Stomach smooth muscle (tissue), 2 donors: ENCODE results near the gene ELP4.

ENCODE experiments used
- H3K27ac ChIP-seq: one replicate; pipeline ENCODE4 v1.7.0; 2013; ENCODE audit warnings: mild to moderate bottlenecking, low read length, inconsistent platforms
- H3K27me3 ChIP-seq, 2 donors: one replicate each; pipeline ENCODE4 v1.7.0; 2013; ENCODE audit warnings: low read length in 2 of 2; ENCODE audit not compliant: insufficient read depth in 2 of 2, control insufficient read depth in 1 of 2
- H3K36me3 ChIP-seq, 2 donors: one replicate each; pipeline ENCODE4 v1.7.0; 2013; ENCODE audit warnings: low read length in 2 of 2; ENCODE audit not compliant: control insufficient read depth in 2 of 2, insufficient read depth in 2 of 2
- H3K4me1 ChIP-seq: one replicate; pipeline ENCODE4 v1.7.0; 2013; ENCODE audit warnings: low read length; ENCODE audit not compliant: control insufficient read depth, insufficient read depth
- H3K4me3 ChIP-seq, 2 donors: one replicate each; pipeline ENCODE4 v1.7.0; 2013; ENCODE audit warnings: low read length in 2 of 2
- H3K9ac ChIP-seq, 2 donors: one replicate each; pipeline ENCODE4 v1.7.0; 2013; ENCODE audit warnings: low read length in 2 of 2, mild to moderate bottlenecking in 1 of 2
- H3K9me3 ChIP-seq, 2 donors: one replicate each; pipeline ENCODE4 v1.7.0; 2013; ENCODE audit warnings: low read length in 2 of 2; ENCODE audit not compliant: control insufficient read depth in 2 of 2
- donor health status: healthy.
- donor health status: Pancreatic carcinoma.

Gene ELP4

DNA sequence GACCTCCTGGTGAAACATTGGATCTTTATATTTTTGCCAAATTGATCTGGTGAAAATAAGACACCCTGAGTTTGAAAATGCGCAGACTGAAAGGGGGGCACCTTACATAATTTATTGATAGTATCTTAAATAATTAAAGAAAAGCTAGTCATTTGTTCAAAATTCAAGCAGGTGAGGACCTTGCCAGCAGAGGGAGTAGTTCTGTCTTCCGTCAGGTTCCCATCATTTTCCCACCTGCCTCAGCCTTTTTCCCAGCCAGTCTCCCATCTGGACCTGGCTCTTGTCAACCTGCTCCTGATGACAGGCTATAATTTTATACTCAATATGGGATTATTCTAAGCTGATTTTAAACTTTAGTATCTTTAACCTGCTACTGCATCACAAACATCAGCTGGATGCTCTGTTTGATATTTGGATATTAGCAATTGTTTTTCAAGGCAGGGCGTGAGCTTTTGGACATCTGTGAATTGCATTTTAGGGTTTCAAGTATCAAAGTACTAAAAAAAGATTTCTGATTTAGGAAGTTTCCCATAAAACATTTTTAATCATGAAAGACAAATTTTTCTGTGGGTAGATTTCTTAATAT, 132.0 kb downstream of the ELP4 start:
- Histone ChIP-seq H3K36me3 (no peaks in the 10 kb centered on the region), H3K27ac (no peak overlapping the region), H3K4me1 (no peaks in the 10 kb centered on the region), H3K9me3 (no peaks in the 10 kb centered on the region), H3K9ac (no peak overlapping the region), H3K4me3 (no peak overlapping the region), H3K27me3 (no peaks in the 10 kb centered on the region)

DNA sequence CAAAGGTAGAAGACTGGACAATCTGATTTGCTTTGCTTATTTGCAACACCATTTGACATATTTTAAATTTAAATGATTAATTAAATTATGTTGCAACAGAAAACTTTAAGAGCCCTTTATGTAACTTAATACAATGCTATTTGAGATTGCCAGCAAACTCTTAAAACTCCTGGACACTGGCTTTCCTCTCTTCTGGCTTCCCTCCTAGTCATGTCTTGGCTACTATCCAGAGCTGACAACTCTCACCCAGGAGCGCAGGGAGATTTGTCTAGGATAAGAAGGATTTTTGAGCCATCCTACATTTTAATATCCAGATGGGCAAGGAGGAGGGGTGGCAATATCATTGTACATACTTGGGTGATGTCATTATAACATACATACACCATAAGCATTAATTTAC, 134.3 kb downstream of the ELP4 start:
- no peaks in the 10 kb centered on the region for H3K4me1 ChIP-seq
- H3K9ac ChIP-seq: no peak overlapping the region
- H3K9me3 ChIP-seq: no peaks in the 10 kb centered on the region
- H3K36me3 ChIP-seq: no peaks in the 10 kb centered on the region
- H3K27ac ChIP-seq: no peak overlapping the region
- no peaks in the 10 kb centered on the region for H3K27me3 ChIP-seq
- no peak overlapping the region for H3K4me3 ChIP-seq

DNA sequence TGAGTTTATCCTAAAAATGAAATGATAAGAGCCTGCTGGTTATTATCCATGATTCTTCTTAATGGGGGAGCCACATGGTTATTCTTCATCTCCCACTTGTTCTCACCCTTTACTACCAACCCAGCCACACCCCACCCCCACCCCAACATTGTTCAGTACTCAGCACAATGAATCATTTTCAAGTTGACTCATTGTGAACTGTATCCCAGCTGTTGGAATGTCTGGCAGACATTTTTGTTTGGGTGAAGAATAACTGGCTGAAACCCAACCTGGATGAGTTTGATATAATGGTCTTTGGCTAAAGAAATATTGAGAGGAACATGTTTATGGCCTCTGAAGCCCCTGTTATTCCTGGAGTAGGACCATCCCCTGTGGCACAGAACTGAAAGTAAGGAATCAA, 136.2 kb downstream of the ELP4 start:
- Histone ChIP-seq H3K27me3 (no peaks in the 10 kb centered on the region), H3K27ac (no peak overlapping the region), H3K4me3 (no peak overlapping the region), H3K36me3 (no peaks in the 10 kb centered on the region), H3K9me3 (no peaks in the 10 kb centered on the region), H3K9ac (no peak overlapping the region), H3K4me1 (no peaks in the 10 kb centered on the region)

DNA sequence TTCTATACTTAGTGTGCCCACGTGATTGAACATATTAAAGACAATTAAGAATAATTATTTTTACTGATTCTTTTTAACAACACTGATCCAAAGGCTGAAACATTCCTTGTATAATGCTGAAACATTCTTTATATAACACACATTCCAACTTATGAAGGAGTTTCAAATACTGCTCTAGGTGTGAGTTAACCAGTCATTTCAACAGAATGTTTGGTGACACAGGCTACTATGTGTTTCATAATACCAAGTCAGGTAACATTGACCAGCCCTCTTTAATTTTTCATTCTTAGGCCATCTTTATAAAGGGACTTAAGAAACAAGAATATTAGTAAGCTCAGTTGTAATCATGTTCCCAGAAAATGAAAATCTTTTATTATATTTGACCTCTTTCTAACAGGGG, 136.6 kb downstream of the ELP4 start:
- H3K9me3 ChIP-seq: no peaks in the 10 kb centered on the region
- no peaks in the 10 kb centered on the region for H3K4me1 ChIP-seq
- H3K9ac ChIP-seq: no peak overlapping the region
- no peak overlapping the region for H3K27ac ChIP-seq
- H3K4me3 ChIP-seq: no peak overlapping the region
- H3K36me3 ChIP-seq: no peaks in the 10 kb centered on the region
- H3K27me3 ChIP-seq: no peaks in the 10 kb centered on the region

DNA sequence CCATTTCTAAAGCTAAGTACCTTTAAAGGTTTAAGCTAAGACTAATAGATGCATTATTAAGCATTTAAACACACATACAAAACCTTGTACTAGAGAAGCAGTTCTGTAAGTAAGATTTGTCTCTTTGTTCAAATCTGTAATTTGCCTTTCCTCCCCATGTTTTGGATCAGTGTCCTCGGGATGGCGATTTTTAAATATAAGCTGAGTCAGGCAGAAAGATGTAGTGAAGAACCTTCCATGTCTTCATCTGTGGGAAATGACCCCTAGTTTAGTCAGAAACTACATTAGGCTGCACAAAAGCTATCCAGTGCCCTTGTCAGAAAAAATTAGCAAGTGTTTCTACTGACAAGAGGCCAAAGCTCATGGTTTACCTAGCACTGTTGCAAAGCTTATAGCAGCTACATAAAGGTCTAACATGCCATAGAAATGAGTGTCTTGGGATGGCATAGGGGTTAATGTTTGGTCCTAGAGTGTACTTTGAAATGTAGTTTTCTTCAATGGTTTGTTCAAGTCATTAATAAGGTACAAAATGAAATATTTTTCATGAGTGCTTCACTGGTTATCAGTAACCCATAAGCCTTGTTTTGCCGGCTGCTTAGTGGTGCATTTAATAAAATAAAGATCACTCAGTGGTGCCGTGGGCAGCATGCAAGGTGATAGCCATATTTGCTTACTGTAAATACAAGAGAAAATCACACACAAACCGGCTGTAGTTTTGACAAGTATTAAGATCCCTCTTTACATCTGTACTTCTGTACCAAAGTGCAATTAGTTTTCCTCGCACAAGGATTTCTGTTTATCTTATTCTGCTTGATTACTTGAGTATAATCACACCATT, 139.8 kb downstream of the ELP4 start:
- no peaks in the 10 kb centered on the region for H3K27me3 ChIP-seq
- H3K4me1 ChIP-seq: no peaks in the 10 kb centered on the region
- no peaks in the 10 kb centered on the region for H3K9me3 ChIP-seq

DNA sequence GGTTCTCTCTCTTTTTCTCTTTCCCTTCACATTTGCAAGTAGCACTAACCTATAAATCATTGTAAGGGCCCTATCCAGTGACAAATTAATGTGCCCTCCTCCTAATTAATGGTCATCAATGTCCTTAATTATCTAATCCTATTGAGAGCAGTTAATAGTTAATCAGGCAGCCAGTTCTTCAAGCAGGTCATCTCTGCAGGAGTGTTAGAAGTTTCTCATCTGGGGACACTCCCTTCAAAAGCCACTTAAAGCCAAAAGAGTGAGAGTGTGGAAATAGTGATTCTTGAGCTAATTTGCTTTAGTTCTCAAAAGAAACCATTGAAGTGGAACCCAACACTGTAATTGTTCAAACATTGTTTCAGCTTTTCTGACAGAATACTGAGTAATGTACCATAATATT, 141.6 kb downstream of the ELP4 start:
- Histone ChIP-seq H3K4me3 (no peak overlapping the region), H3K9me3 (no peaks in the 10 kb centered on the region), H3K9ac (no peak overlapping the region), H3K36me3 (no peaks in the 10 kb centered on the region), H3K4me1 (no peaks in the 10 kb centered on the region), H3K27me3 (no peaks in the 10 kb centered on the region), H3K27ac (no peak overlapping the region)

More for the DNA sequence above, 139.8 kb downstream of the ELP4 start:
- no peak overlapping the region for H3K9ac ChIP-seq
- no peaks in the 10 kb centered on the region for H3K36me3 ChIP-seq
- H3K27ac ChIP-seq: no peak overlapping the region
- no peak overlapping the region for H3K4me3 ChIP-seq

DNA sequence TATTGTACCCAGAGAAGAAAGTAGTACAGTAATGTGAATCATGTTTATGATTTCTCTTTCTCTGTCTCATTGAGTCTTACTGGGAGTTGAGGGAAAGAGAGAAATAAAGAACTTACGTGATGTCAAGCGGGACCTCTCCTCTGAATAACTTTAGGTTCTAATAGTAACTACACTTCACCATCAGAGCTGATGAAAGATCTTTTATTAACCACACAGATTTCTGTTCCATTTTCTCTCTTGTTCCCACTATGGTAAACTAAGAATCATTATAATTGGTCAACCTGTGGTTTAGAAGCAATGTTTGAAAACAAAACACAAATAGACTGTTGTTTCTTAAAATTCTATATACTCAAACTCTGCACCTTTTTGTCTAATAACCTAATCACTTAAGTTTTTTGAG, 142.3 kb downstream of the ELP4 start:
- no peaks in the 10 kb centered on the region for H3K9me3 ChIP-seq

DNA sequence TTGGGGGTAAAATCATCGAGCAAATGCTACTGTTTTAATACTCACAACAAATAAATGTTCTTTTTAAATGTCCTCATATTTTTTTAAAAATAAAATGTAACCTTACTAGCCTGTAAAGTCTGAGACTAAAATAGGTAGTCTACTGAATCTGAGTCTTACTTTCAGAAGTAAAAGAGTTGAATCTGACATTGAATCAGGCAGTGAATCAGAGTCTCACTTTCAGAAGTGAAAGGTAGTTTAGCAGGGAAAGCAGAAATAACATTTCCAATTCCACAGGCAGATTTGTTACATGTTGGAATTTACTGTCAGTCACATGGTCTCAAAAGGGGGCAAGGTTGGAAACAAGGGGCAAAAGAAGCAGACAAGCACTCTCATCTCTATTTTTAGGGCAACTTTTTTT, 143.0 kb downstream of the ELP4 start:
- H3K9me3 ChIP-seq: no peaks in the 10 kb centered on the region
- H3K27me3 ChIP-seq: no peaks in the 10 kb centered on the region
- H3K4me1 ChIP-seq: no peaks in the 10 kb centered on the region
- no peaks in the 10 kb centered on the region for H3K36me3 ChIP-seq
- no peak overlapping the region for H3K4me3 ChIP-seq
- H3K9ac ChIP-seq: no peak overlapping the region
- H3K27ac ChIP-seq: no peak overlapping the region

More for the DNA sequence above, 142.3 kb downstream of the ELP4 start:
- Histone ChIP-seq H3K36me3 (no peaks in the 10 kb centered on the region), H3K27me3 (no peaks in the 10 kb centered on the region), H3K27ac (no peak overlapping the region), H3K4me1 (no peaks in the 10 kb centered on the region), H3K9ac (no peak overlapping the region), H3K4me3 (no peak overlapping the region)

DNA sequence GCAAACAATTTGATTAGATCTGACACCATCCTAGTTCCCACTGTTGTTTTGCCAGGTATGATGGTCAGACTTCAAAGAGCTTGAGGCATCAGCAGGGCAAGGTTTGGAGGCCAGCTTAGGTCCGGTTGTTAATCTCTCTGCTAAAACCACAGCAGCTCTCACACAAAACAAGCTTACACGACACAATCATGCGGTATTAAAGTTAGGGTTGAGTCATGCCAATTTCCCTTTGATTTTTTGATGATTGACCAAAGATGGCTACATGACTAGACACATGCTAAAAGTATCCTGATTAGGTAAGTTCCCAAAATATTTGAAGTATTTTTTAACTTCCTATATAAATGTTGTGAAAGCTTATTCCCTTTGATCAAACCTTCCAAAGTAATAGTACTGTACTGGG, 145.9 kb downstream of the ELP4 start:
- no peak overlapping the region for H3K4me3 ChIP-seq
- H3K4me1 ChIP-seq: no peaks in the 10 kb centered on the region
- no peak overlapping the region for H3K27ac ChIP-seq
- H3K36me3 ChIP-seq: no peaks in the 10 kb centered on the region
- H3K27me3 ChIP-seq: no peaks in the 10 kb centered on the region
- H3K9ac ChIP-seq: no peak overlapping the region
- H3K9me3 ChIP-seq: no peaks in the 10 kb centered on the region

DNA sequence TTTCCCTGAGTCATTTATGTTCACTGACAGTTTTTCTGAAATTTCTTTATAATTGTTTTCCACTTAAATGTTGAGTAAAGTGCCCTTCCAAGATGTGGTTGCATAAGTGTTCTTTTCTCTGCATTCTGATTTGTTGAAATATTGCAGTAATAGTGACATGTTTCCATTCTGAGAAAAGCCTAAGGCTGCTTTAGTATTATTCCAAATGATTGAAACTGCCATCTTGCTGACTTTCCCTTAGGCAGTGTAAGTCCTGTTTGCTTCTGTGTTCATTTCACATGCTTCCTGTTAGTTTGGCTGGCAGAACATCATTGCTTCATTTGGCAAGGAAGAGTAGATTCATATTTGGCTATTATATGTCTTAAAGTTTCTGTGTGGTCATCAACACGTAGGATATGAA, 146.5 kb downstream of the ELP4 start:
- no peaks in the 10 kb centered on the region for H3K36me3 ChIP-seq
- no peak overlapping the region for H3K27ac ChIP-seq
- no peak overlapping the region for H3K9ac ChIP-seq
- H3K4me3 ChIP-seq: no peak overlapping the region
- no peaks in the 10 kb centered on the region for H3K27me3 ChIP-seq
- H3K9me3 ChIP-seq: no peaks in the 10 kb centered on the region
- no peaks in the 10 kb centered on the region for H3K4me1 ChIP-seq

DNA sequence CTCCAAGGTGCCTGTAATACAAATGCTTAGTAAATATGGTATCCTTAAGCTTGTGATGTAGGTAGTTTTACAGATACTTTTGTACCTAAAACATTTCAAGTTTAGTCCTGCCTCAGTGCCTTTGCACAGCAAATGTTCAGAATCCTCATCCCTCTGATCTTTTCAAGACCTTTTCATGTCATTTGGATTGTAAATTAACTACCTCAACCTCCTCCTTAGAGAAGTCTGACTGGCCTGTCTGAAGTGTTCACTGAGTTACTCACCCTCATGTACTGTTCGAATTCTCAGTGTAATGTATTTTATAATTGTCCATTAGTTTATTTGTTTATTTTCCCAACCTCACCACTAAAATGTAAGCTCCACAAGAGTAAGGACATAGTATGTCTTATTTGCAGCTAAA, 147.5 kb downstream of the ELP4 start:
- Histone ChIP-seq H3K9me3 (no peaks in the 10 kb centered on the region), H3K36me3 (no peaks in the 10 kb centered on the region), H3K4me3 (no peak overlapping the region), H3K27me3 (no peaks in the 10 kb centered on the region), H3K4me1 (no peaks in the 10 kb centered on the region), H3K9ac (no peak overlapping the region), H3K27ac (no peak overlapping the region)
